ENCODE results near the gene MRPS2. TPM values are rescaled to one million over a fixed set of nuclear protein-coding genes. Genes with fewer than 3 reads are reported as not detected.
A peak's percentile ranks its signal among the peaks of the same experiment; 100 is the strongest.

MRPS2 gene
- total RNA-seq, 4 donors from 2014 or later = 9.7 to 28.2 (median 20.1) TPM

GRCh38 chr9:135480071-135480939 is 20.2 kb upstream of the MRPS2 start:
- Histone ChIP-seq H3K27me3 (no peaks in the 10 kb centered on the region), H3K27ac (peak overlapping the region; percentile 18 to 58), H3K36me3 (no peaks in the 10 kb centered on the region), H3K4me1 (peaks cover 0 to 5% of the 10 kb centered on the region in 2 donors), H3K4me3 (peak overlapping the region; percentile 62 to 70), H3K9me3 (no peaks in the 10 kb centered on the region)
- TF ChIP-seq POLR2A (IDR thresholded peaks at IDR 0.05) (no peak), CTCF (IDR thresholded peaks at IDR 0.05) (no peak)
- DNase-seq = no peak
- intact Hi-C loops (cut with DNase I; ENCODE audit: low total_unique reads) = no loop called here

GRCh38 chr9:135480940-135481310 is 19.6 kb upstream of the MRPS2 start:
- Histone ChIP-seq H3K36me3 (no peaks in the 10 kb centered on the region), H3K27ac (no peak overlapping the region), H3K9me3 (no peaks in the 10 kb centered on the region), H3K4me3 (peak overlapping the region; percentile 62 to 70), H3K27me3 (no peaks in the 10 kb centered on the region), H3K4me1 (peaks cover 0 to 5% of the 10 kb centered on the region in 2 donors)
- no peak for DNase-seq
- intact Hi-C loops (cut with DNase I; ENCODE audit: low total_unique reads) = no loop called here
- TF ChIP-seq POLR2A (IDR thresholded peaks at IDR 0.05) (no peak), CTCF (IDR thresholded peaks at IDR 0.05) (no peak)

DNA sequence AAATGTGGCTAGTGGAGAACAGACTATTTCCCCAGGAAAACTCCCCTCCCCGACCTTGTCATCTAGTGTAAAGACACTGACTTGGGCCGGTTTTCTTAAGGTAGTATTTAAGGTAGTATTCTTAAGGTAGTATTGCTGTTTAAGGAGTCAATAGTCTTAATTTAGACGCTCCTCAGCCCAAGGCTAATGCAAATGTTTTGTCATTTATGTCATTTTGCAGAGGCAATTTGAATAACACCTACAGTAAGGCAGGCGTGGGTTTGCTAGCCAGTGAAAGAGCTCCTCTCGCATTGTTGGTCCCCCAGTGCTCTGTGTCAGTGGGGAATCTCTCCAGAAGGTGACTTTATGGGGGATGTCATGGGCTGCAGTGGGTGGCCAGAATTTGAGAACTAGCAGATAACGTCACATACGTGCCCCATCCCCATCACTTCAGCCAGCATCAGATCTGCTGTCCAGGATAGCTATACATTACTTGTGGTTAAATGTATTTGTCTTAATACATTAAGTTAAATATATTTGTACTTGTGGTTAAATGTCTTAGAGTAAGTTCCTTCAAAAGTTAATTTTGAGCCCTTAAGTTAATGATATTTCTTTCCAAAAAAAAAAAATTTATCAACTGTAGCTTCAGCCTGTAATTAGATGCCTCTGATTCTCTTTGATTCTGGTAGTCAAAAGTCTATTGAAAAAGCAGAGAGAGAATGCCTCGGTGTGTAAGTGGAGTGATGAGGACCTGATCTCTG is 18.3 kb upstream of the MRPS2 start:
- intact Hi-C loops (cut with DNase I; ENCODE audit: low total_unique reads) = no loop called here
- no peak overlapping the region for H3K4me3 ChIP-seq

GRCh38 chr9:135484460-135485277 is 15.8 kb upstream of the MRPS2 start:
- Histone ChIP-seq H3K4me1 (peaks cover 0 to 5% of the 10 kb centered on the region in 2 donors), H3K36me3 (no peaks in the 10 kb centered on the region), H3K4me3 (no peak overlapping the region), H3K27me3 (no peaks in the 10 kb centered on the region), H3K9me3 (no peaks in the 10 kb centered on the region), H3K27ac (no peak overlapping the region)
- TF ChIP-seq CTCF (IDR thresholded peaks at IDR 0.05) (no peak), POLR2A (IDR thresholded peaks at IDR 0.05) (no peak)
- intact Hi-C loops (cut with DNase I; ENCODE audit: low total_unique reads) = no loop called here
- DNase-seq = no peak

More for the DNA sequence above, 18.3 kb upstream of the MRPS2 start:
- Histone ChIP-seq H3K27me3 (no peaks in the 10 kb centered on the region), H3K4me1 (peaks cover 0 to 5% of the 10 kb centered on the region in 2 donors), H3K27ac (no peak overlapping the region), H3K9me3 (no peaks in the 10 kb centered on the region), H3K36me3 (no peaks in the 10 kb centered on the region)
- DNase-seq = no peak
- TF ChIP-seq CTCF (IDR thresholded peaks at IDR 0.05) = no peak
- no peak for TF ChIP-seq POLR2A (IDR thresholded peaks at IDR 0.05)
